Endothelial cell of umbilical vein (primary cell): ENCODE results near the gene ABI3. TPM values are rescaled to one million over a fixed set of nuclear protein-coding genes. Genes with fewer than 3 reads are reported as not detected.

Source experiments
- BruUV-seq: library from RNA; stranded (reverse); fragments of 400-500 nt; replicated peaks from 2 replicates; lab custom pipeline; 2021; lab: Mats Ljungman, UMichigan
- CTCF ChIA-PET: fragments of 300-600, 350-600 bp; sonication (Branson Sonifier 250); formaldehyde crosslinking; loops from one replicate; lab custom pipeline; 2021; ENCODE audit warnings: antibody characterized with exemption, inconsistent platforms; lab: Charles Lee
- POLR2A ChIA-PET: fragments of 300-600, 350-600 bp; sonication (Branson Sonifier 250); formaldehyde crosslinking; loops from one replicate; lab custom pipeline; 2021; ENCODE audit warnings: antibody characterized with exemption, inconsistent platforms; lab: Charles Lee
- DNase-seq: peaks from one replicate; pipeline ENCODE4 v3.0.0-alpha.2; 2011; ENCODE audit warnings: low read depth, low spot score
- FAIRE-seq: peaks from 2 replicates; lab custom pipeline; 2011; peaks lifted over from hg19 to GRCh38; lab: Jason Lieb, UNC
- H2AFZ ChIP-seq: 2 replicates; pipeline ENCODE4 v1.6.0; 2012; ENCODE audit warnings: low read depth, low read length, control low read depth, inconsistent platforms
- H3K27ac ChIP-seq: 2 replicates; pipeline ENCODE4 v1.5.1; 2011; ENCODE audit warnings: low read depth, mild to moderate bottlenecking, control low read depth, low read length, moderate library complexity; ENCODE audit not compliant: insufficient read depth
- H3K27me3 ChIP-seq, 2 experiments: 2 replicates each; pipeline versions ENCODE4 v1.6.0 to v1.6.1; 2011; ENCODE audit warnings: low read length in 2 of 2, mixed read lengths in 1 of 2; ENCODE audit not compliant: control insufficient read depth in 2 of 2, insufficient read depth in 2 of 2
- H3K36me3 ChIP-seq, 2 experiments: 2 replicates in 1 of 2; 3 replicates in 1 of 2; pipeline ENCODE4 v1.5.1; 2011; ENCODE audit warnings: low read length in 2 of 2, mild to moderate bottlenecking in 1 of 2, moderate library complexity in 1 of 2; ENCODE audit not compliant: control insufficient read depth in 2 of 2, insufficient read depth in 2 of 2; ENCODE audit errors: extremely low read depth in 1 of 2
- H3K4me1 ChIP-seq: 3 replicates; pipeline ENCODE4 v1.5.1; 2011; ENCODE audit warnings: mild to moderate bottlenecking, low read length; ENCODE audit not compliant: control insufficient read depth, insufficient read depth; ENCODE audit errors: extremely low read depth
- H3K4me2 ChIP-seq: 2 replicates; pipeline ENCODE4 v1.6.1; 2011; ENCODE audit warnings: low read length, control low read depth, mixed read lengths; ENCODE audit not compliant: insufficient read depth
- H3K4me3 ChIP-seq, 3 experiments: fragments of 200-600 bp in 1 of 3; sonication (generic), shearing (Covaris generic) in 1 of 3; replicated peaks in 1 of 3; 2 replicates each; pipeline ENCODE4 v1.5.1; 2011 to 2016; ENCODE audit warnings: control low read depth in 3 of 3, low read length in 3 of 3, mild to moderate bottlenecking in 2 of 3, inconsistent platforms in 1 of 3, low read depth in 1 of 3, moderate library complexity in 1 of 3; ENCODE audit not compliant: insufficient read depth in 1 of 3
- H3K79me2 ChIP-seq: 2 replicates; pipeline ENCODE4 v1.6.0; 2012; ENCODE audit warnings: low read length, inconsistent platforms; ENCODE audit not compliant: control insufficient read depth, insufficient read depth
- H3K9ac ChIP-seq: replicated peaks from 2 replicates; pipeline ENCODE3; 2011; ENCODE audit warnings: low read length, control low read depth; ENCODE audit not compliant: insufficient read depth; ENCODE audit errors: extremely low read depth
- H3K9me1 ChIP-seq: replicated peaks from 3 replicates; pipeline ENCODE4 v1.6.0; 2011; ENCODE audit warnings: mild to moderate bottlenecking, low read length; ENCODE audit not compliant: control insufficient read depth, insufficient read depth; ENCODE audit errors: extremely low read depth
- H3K9me3 ChIP-seq: replicated peaks from 2 replicates; pipeline ENCODE4 v1.5.1; 2012; ENCODE audit warnings: low read length, inconsistent platforms; ENCODE audit not compliant: control insufficient read depth, insufficient read depth
- H4K20me1 ChIP-seq: replicated peaks from 2 replicates; pipeline ENCODE3; 2011; ENCODE audit warnings: mild to moderate bottlenecking, low read length; ENCODE audit not compliant: control insufficient read depth, insufficient read depth; ENCODE audit errors: extremely low read depth
- EZH2 ChIP-seq: IDR thresholded peaks from 2 replicates; pipeline ENCODE4 v1.6.1; 2012; ENCODE audit warnings: borderline replicate concordance, low read depth, mild to moderate bottlenecking, moderate library complexity, low read length, inconsistent platforms; ENCODE audit not compliant: severe bottlenecking
- FOS ChIP-seq: IDR thresholded peaks from 2 replicates; pipeline ENCODE4 v1.6.1; 2011; ENCODE audit warnings: mild to moderate bottlenecking, low read length, moderate library complexity, borderline replicate concordance; ENCODE audit not compliant: insufficient read depth
- GATA2 ChIP-seq: IDR thresholded peaks from 2 replicates; pipeline ENCODE4 v1.7.0; 2011; ENCODE audit warnings: low read depth, mild to moderate bottlenecking, moderate library complexity, mixed read lengths, low read length; ENCODE audit not compliant: insufficient read length, insufficient read depth
- JUN ChIP-seq: IDR thresholded peaks from 2 replicates; pipeline ENCODE4 v1.6.1; 2011; ENCODE audit warnings: borderline replicate concordance, low read depth; ENCODE audit not compliant: insufficient read length, insufficient read depth
- MAX ChIP-seq: IDR thresholded peaks from 2 replicates; pipeline ENCODE4 v1.6.1; 2011; ENCODE audit not compliant: insufficient read depth, insufficient read length
- MYC ChIP-seq: IDR thresholded peaks from one replicate; pipeline ENCODE4 v1.6.1; 2011; ENCODE audit warnings: mild to moderate bottlenecking, low read depth, low read length
- POLR2A ChIP-seq: IDR thresholded peaks from 2 replicates; pipeline ENCODE4 v1.6.1; 2012; ENCODE audit warnings: low read depth, mild to moderate bottlenecking, control low read depth, low read length
- POLR2AphosphoS5 ChIP-seq: IDR thresholded peaks from 2 replicates; pipeline ENCODE4 v1.6.1; 2012; ENCODE audit warnings: low read depth, mild to moderate bottlenecking, control low read depth, low read length, moderate library complexity; ENCODE audit not compliant: insufficient read depth
- dilution Hi-C: fragments of 300-500 bp; cut with MboI; formaldehyde crosslinking; loops from one replicate; pipeline ENCODE4 v1.15.0; 2019; ENCODE audit warnings: low sequenced_read_pairs; ENCODE audit not compliant: extremely low pct_ligation_motif_present
- intact Hi-C: fragments of 100-400 bp; cut with micrococcal nuclease; formaldehyde crosslinking; loops from one replicate; pipeline ENCODE4 v1.10.0; 2022
- polyA plus RNA-seq, 4 experiments: library from polyadenylated mRNA; depleted of rRNA in 3 of 4; stranded (reverse) in 3 of 4; unstranded in 1 of 4; fragments of >200 nt; gene quantifications; 2 replicates each; pipeline versions ENCODE4 v1.2.1 to v1.2.3, GENCODE V29; 2011 to 2012; ENCODE audit warnings: missing spikeins in 1 of 4
- total RNA-seq: library from RNA; stranded (reverse); gene quantifications from 2 replicates; pipeline ENCODE4 v1.2.3, GENCODE V29; 2021
- TF ChIP-seq, protein P1 (sequence below), 2 donors: IDR thresholded peaks; 1 replicate in 1 of 2; 2 replicates in 1 of 2; pipeline ENCODE4 v1.5.1; 2011; ENCODE audit warnings: low read length in 2 of 2, mild to moderate bottlenecking in 2 of 2, moderate library complexity in 2 of 2, control low read depth in 1 of 2, inconsistent platforms in 1 of 2, low read depth in 1 of 2; ENCODE audit not compliant: insufficient read depth in 1 of 2; ENCODE audit errors: extremely low read depth in 1 of 2

Gene ABI3
- total and polyA plus RNA-seq, 2 donors (not counting 3 experiments of a cell fraction or from before 2014, with no cell fraction given), result 35.2 to 35.5 TPM

DNA sequence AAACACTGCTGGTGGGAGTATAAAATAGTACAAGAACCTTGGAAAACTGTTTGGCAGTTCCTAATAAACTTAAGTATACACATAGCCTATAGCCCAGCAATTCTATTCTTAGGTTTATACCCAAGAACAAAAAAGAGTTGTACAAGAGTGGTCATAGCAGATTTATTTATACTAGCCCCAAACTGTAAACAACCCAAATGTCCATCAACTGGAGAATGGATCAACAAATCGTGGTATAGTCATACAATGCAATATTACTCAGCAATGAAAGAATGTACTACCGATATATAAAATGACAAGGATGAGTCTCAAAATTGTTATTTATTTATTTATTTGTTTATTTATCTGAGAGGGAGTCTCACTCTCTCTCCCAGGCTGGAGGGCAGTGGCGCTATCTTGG is 23.2 kb upstream of the ABI3 start:
- POLR2A ChIA-PET, result no interaction called here
- intact Hi-C loops, result no loop called here

GRCh38 chr17:49190932-49191331 is 19.6 kb upstream of the ABI3 start:
- no peak overlapping the region for H3K27ac ChIP-seq
- no peak for DNase-seq
- peaks cover 8% of the 10 kb centered on the region for H3K4me1 ChIP-seq
- H3K9ac ChIP-seq, result no peak overlapping the region
- BruUV-seq, result no TSS peak
- TF ChIP-seq JUN (no peak), MYC (no peak), POLR2A (no peak), POLR2AphosphoS5 (no peak), FOS (no peak), EZH2 (no peak), GATA2 (no peak), MAX (no peak)
- TF ChIP-seq, protein P1, sequence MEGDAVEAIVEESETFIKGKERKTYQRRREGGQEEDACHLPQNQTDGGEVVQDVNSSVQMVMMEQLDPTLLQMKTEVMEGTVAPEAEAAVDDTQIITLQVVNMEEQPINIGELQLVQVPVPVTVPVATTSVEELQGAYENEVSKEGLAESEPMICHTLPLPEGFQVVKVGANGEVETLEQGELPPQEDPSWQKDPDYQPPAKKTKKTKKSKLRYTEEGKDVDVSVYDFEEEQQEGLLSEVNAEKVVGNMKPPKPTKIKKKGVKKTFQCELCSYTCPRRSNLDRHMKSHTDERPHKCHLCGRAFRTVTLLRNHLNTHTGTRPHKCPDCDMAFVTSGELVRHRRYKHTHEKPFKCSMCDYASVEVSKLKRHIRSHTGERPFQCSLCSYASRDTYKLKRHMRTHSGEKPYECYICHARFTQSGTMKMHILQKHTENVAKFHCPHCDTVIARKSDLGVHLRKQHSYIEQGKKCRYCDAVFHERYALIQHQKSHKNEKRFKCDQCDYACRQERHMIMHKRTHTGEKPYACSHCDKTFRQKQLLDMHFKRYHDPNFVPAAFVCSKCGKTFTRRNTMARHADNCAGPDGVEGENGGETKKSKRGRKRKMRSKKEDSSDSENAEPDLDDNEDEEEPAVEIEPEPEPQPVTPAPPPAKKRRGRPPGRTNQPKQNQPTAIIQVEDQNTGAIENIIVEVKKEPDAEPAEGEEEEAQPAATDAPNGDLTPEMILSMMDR (IDR thresholded peaks at IDR 0.05; ENCODE audit: extremely low read depth in 1 of 2, insufficient read depth in 1 of 2, low read depth in 1 of 2, low read length in 2 of 2), result no peak
- no peaks in the 10 kb centered on the region for H3K9me3 ChIP-seq
- intact Hi-C loops (no loop called here), dilution Hi-C loops (no loop called here)
- no peaks in the 10 kb centered on the region for H3K79me2 ChIP-seq
- H3K36me3 ChIP-seq, result no peaks in the 10 kb centered on the region
- H3K4me3 ChIP-seq, result no peak overlapping the region
- no peaks in the 10 kb centered on the region for H4K20me1 ChIP-seq
- CTCF ChIA-PET, result interaction anchor here (0.7 to 15.9 kb wide), 6 partner anchors 10 to 100 kb away, joined by 3 to 212 read pairs (median 10); partner anchors contain the start of genes ABI3, GNGT2 and PHOSPHO1
- POLR2A ChIA-PET, result interaction anchor here (1.1 kb wide), 1 partner anchor 21 kb away, joined by 3 read pairs; no protein-coding TSS in a partner anchor
- peak overlapping the region; percentile 59 for H2AFZ ChIP-seq
- no peak overlapping the region for H3K4me2 ChIP-seq
- H3K9me1 ChIP-seq, result no peaks in the 10 kb centered on the region
- no peaks in the 10 kb centered on the region for H3K27me3 ChIP-seq
- no peak for FAIRE-seq

More for the DNA sequence above, 23.2 kb upstream of the ABI3 start:
- CTCF ChIA-PET, result no interaction called here
- dilution Hi-C loops, result no loop called here
- no TSS peak for BruUV-seq
- no peaks in the 10 kb centered on the region for H3K9me1 ChIP-seq
- no peak overlapping the region for H3K4me3 ChIP-seq
- H3K27me3 ChIP-seq, result no peaks in the 10 kb centered on the region
- FAIRE-seq, result no peak
- TF ChIP-seq MYC (no peak), MAX (no peak), FOS (no peak)
- H2AFZ ChIP-seq, result no peak overlapping the region
- H3K27ac ChIP-seq, result no peak overlapping the region
- H3K4me1 ChIP-seq, result peaks cover 8% of the 10 kb centered on the region
- H3K4me2 ChIP-seq, result no peak overlapping the region
- no peaks in the 10 kb centered on the region for H3K9me3 ChIP-seq
- H3K9ac ChIP-seq, result no peak overlapping the region
- no peaks in the 10 kb centered on the region for H3K36me3 ChIP-seq
- no peaks in the 10 kb centered on the region for H3K79me2 ChIP-seq
- no peak for DNase-seq
- H4K20me1 ChIP-seq, result no peaks in the 10 kb centered on the region
